GM12875 (cell line): ENCODE data around the gene EXT2.

Experiments used
- H3K4me3 ChIP-seq: one replicate; pipeline ENCODE4 v1.5.1; 2011; ENCODE audit warnings: low read depth, low read length, control low read depth
- CTCF ChIP-seq: IDR thresholded peaks from 2 replicates; pipeline ENCODE4 v1.5.1; 2011; ENCODE audit warnings: low read depth, mild to moderate bottlenecking, control low read depth, inconsistent platforms, low read length, moderate library complexity, borderline replicate concordance; ENCODE audit not compliant: insufficient read depth

Gene EXT2

GRCh38 chr11:44176546-44177213 lies 81.2 kb downstream of the EXT2 start:
- TF ChIP-seq CTCF, result no peak
- H3K4me3 ChIP-seq, result no peak overlapping the region

- TF ChIP-seq CTCF, result no peak
- no peak overlapping the region for H3K4me3 ChIP-seq
Observed at GRCh38 chr11:44177905-44178304, 82.4 kb downstream of the EXT2 start.

- H3K4me3 ChIP-seq, result no peak overlapping the region
- TF ChIP-seq CTCF, result no peak
Observed at GRCh38 chr11:44178381-44178780, 82.9 kb downstream of the EXT2 start.

GRCh38 chr11:44179173-44179572 lies 83.7 kb downstream of the EXT2 start:
- no peak overlapping the region for H3K4me3 ChIP-seq
- no peak for TF ChIP-seq CTCF

GRCh38 chr11:44180107-44180506 lies 84.6 kb downstream of the EXT2 start:
- no peak for TF ChIP-seq CTCF

GRCh38 chr11:44185522-44185921 lies 90.0 kb downstream of the EXT2 start:
- H3K4me3 ChIP-seq, result no peak overlapping the region
- no peak for TF ChIP-seq CTCF

More at GRCh38 chr11:44180107-44180506, 84.6 kb downstream of the EXT2 start:
- no peak overlapping the region for H3K4me3 ChIP-seq

GRCh38 chr11:44186321-44186930 lies 90.9 kb downstream of the EXT2 start:
- TF ChIP-seq CTCF, result no peak
- no peak overlapping the region for H3K4me3 ChIP-seq
